SK-N-SH treated with all-trans-retinoic acid at 6 μM for 48 hours (cell line): ENCODE data around the gene CDPF1.

ENCODE experiments used
- ARNTL ChIP-seq: fragments of 450-650 bp; formaldehyde crosslinking; IDR thresholded peaks from 2 replicates; pipeline ENCODE4 v1.5.0; 2020; ENCODE audit warnings: low read depth, mild to moderate bottlenecking, moderate library complexity, borderline replicate concordance
- BACH2 ChIP-seq: fragments of 250-450 bp; sonication (Bioruptor Pico); IDR thresholded peaks from 2 replicates; pipeline ENCODE4 v1.9.0; 2021; ENCODE audit warnings: mild to moderate bottlenecking, borderline replicate concordance
- CSDC2 ChIP-seq: fragments of 250-450 bp; sonication (Bioruptor Pico); IDR thresholded peaks from 2 replicates; pipeline ENCODE4 v1.5.0; 2020; ENCODE audit warnings: mild to moderate bottlenecking, moderate library complexity
- ESRRG ChIP-seq: fragments of 250-450 bp; sonication (Bioruptor Pico); IDR thresholded peaks from 2 replicates; pipeline ENCODE4 v1.6.1; 2021; ENCODE audit warnings: mild to moderate bottlenecking
- GLIS3 ChIP-seq: fragments of 250-450 bp; sonication (Bioruptor Pico); IDR thresholded peaks from 2 replicates; pipeline ENCODE4 v1.5.0; 2020; ENCODE audit warnings: mild to moderate bottlenecking, moderate library complexity
- ISL1 ChIP-seq: fragments of 250-450 bp; sonication (Bioruptor Pico); IDR thresholded peaks from 2 replicates; pipeline ENCODE4 v2.1.2; 2022; ENCODE audit warnings: mild to moderate bottlenecking, moderate library complexity
- OSR1 ChIP-seq: fragments of 250-450 bp; sonication (Bioruptor Pico); IDR thresholded peaks from 2 replicates; pipeline ENCODE4 v1.8.0; 2022; ENCODE audit warnings: moderate library complexity, mild to moderate bottlenecking, inconsistent platforms
- RARB ChIP-seq: fragments of 250-450 bp; sonication (Bioruptor Pico); IDR thresholded peaks from 2 replicates; pipeline ENCODE4 v1.8.0; 2021; ENCODE audit warnings: mild to moderate bottlenecking, moderate library complexity
- SNAI2 ChIP-seq: fragments of 250-450 bp; sonication (Bioruptor Pico); IDR thresholded peaks from 2 replicates; pipeline ENCODE4 v1.5.0; 2020; ENCODE audit warnings: mild to moderate bottlenecking, moderate library complexity
- TCF4 ChIP-seq: fragments of 250-450 bp; sonication (Bioruptor Pico); IDR thresholded peaks from 2 replicates; pipeline ENCODE4 v1.8.0; 2021; ENCODE audit warnings: mild to moderate bottlenecking, moderate library complexity, borderline replicate concordance
- TSHZ2 ChIP-seq: fragments of 250-450 bp; sonication (Bioruptor Pico); IDR thresholded peaks from 2 replicates; pipeline ENCODE4 v1.5.0; 2020; ENCODE audit warnings: mild to moderate bottlenecking, moderate library complexity
- ZFP3 ChIP-seq: fragments of 250-450 bp; sonication (Bioruptor Pico); IDR thresholded peaks from 2 replicates; pipeline ENCODE4 v1.5.0; 2020; ENCODE audit warnings: mild to moderate bottlenecking, moderate library complexity
- ZFP30 ChIP-seq: fragments of 450-650 bp; formaldehyde crosslinking; IDR thresholded peaks from 2 replicates; pipeline ENCODE4 v1.5.0; 2022; ENCODE audit warnings: mild to moderate bottlenecking, moderate library complexity
- TF ChIP-seq, protein P1 (sequence below): fragments of 250-450 bp; sonication (Bioruptor Pico); IDR thresholded peaks from 2 replicates; pipeline ENCODE4 v1.5.1; 2020; ENCODE audit warnings: low read depth, mild to moderate bottlenecking, moderate library complexity

GRCh38 chr22:46293577-46294260, 43.6 kb upstream of the CDPF1 start:
- no peak for TF ChIP-seq TCF4 (CRISPR knock-in tag)
- TF ChIP-seq SNAI2 (CRISPR knock-in tag): no peak
- no peak for TF ChIP-seq ESRRG (CRISPR knock-in tag)
- TF ChIP-seq, protein P1, sequence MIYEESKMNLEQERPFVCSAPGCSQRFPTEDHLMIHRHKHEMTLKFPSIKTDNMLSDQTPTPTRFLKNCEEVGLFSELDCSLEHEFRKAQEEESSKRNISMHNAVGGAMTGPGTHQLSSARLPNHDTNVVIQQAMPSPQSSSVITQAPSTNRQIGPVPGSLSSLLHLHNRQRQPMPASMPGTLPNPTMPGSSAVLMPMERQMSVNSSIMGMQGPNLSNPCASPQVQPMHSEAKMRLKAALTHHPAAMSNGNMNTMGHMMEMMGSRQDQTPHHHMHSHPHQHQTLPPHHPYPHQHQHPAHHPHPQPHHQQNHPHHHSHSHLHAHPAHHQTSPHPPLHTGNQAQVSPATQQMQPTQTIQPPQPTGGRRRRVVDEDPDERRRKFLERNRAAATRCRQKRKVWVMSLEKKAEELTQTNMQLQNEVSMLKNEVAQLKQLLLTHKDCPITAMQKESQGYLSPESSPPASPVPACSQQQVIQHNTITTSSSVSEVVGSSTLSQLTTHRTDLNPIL: no peak
- TF ChIP-seq OSR1 (CRISPR knock-in tag): no peak
- no peak for TF ChIP-seq ZFP3
- TF ChIP-seq ARNTL: no peak
- no peak for TF ChIP-seq GLIS3
- TF ChIP-seq BACH2 (CRISPR knock-in tag): no peak
- no peak for TF ChIP-seq RARB (CRISPR knock-in tag)
- no peak for TF ChIP-seq TSHZ2 (CRISPR knock-in tag)
- TF ChIP-seq ZFP30 (CRISPR knock-in tag): no peak
- TF ChIP-seq CSDC2 (CRISPR knock-in tag): no peak
- TF ChIP-seq ISL1 (CRISPR knock-in tag): no peak
